ENCODE results near the gene AKAP13. TPM values are rescaled to one million over a fixed set of nuclear protein-coding genes. Genes with fewer than 3 reads are reported as not detected.

AKAP13 gene
- total RNA-seq, 1 experiment from 2014 or later, result 47.3 TPM

DNA sequence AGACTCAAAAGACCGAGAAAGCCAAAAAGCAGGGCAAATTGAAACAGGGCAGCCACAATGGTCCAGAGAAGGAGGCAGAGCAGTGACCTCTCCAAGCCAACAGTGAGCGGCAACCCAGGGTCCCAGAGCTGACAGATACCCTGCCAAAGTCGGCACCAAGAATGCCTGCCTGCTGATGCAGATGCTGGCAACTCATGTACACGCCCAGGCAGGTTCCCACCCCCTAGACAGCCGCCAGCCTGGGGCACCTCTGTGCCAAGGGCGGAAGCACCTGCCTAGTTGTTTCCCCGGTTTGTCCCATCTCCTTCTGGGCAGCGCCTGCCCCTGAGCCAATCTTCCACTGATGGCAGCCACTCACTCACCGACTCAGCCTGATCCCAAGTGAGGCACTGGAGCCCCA, 392.3 kb downstream of the AKAP13 start:
- no peak overlapping the region for H2BK15ac ChIP-seq (ENCODE audit: low read depth, low read length)
- DNase-seq, result no peak
- TF ChIP-seq, protein P1, sequence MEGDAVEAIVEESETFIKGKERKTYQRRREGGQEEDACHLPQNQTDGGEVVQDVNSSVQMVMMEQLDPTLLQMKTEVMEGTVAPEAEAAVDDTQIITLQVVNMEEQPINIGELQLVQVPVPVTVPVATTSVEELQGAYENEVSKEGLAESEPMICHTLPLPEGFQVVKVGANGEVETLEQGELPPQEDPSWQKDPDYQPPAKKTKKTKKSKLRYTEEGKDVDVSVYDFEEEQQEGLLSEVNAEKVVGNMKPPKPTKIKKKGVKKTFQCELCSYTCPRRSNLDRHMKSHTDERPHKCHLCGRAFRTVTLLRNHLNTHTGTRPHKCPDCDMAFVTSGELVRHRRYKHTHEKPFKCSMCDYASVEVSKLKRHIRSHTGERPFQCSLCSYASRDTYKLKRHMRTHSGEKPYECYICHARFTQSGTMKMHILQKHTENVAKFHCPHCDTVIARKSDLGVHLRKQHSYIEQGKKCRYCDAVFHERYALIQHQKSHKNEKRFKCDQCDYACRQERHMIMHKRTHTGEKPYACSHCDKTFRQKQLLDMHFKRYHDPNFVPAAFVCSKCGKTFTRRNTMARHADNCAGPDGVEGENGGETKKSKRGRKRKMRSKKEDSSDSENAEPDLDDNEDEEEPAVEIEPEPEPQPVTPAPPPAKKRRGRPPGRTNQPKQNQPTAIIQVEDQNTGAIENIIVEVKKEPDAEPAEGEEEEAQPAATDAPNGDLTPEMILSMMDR (conservative IDR thresholded peaks at IDR 0.05), result no peak
- H3K27ac Mint-ChIP-seq, result peak overlapping the region; percentile 46 to 85 (median 80); a peak in 3 of 7 replicates
- H4K5ac ChIP-seq (ENCODE audit: insufficient read length, low read depth, low read length), result no peak overlapping the region
- no peaks in the 10 kb centered on the region for H3K27me3 ChIP-seq (ENCODE audit: insufficient read depth, low read length)
- H3K56ac ChIP-seq (ENCODE audit: insufficient read length, low read depth, low read length), result no peak overlapping the region
- no peaks in the 10 kb centered on the region for H3K9me3 Mint-ChIP-seq
- H3K23ac ChIP-seq (ENCODE audit: insufficient read length, low read depth, low read length), result no peak overlapping the region
- no peak overlapping the region for H2AK5ac ChIP-seq (ENCODE audit: insufficient read length, low read length)
- H3K27ac ChIP-seq (ENCODE audit: insufficient read length, low read depth, low read length), result no peak overlapping the region
- H3K23me2 ChIP-seq (ENCODE audit: insufficient read length, low read depth, low read length, poor library complexity, severe bottlenecking), result no peaks in the 10 kb centered on the region
- H3K79me2 ChIP-seq (ENCODE audit: insufficient read depth, low read length), result peaks cover 23% of the 10 kb centered on the region
- H4K8ac ChIP-seq (replicated peaks; ENCODE audit: insufficient read length, low read depth, low read length), result no peak overlapping the region
- no peak overlapping the region for H3K4me2 ChIP-seq (ENCODE audit: insufficient read depth, insufficient read length, low read length)
- no peak overlapping the region for H3K18ac ChIP-seq (ENCODE audit: insufficient read length, low read depth, low read length)
- H2BK12ac ChIP-seq (ENCODE audit: insufficient read length, low read depth, low read length), result no peak overlapping the region
- H4K91ac ChIP-seq (ENCODE audit: insufficient read length, low read depth, low read length), result no peak overlapping the region
- no peak overlapping the region for H3K9ac ChIP-seq (ENCODE audit: extremely low read depth, insufficient read length, low read length)
- no peaks in the 10 kb centered on the region for H4K20me1 ChIP-seq (ENCODE audit: control insufficient read depth, insufficient read depth, insufficient read length)
- peaks cover 15 to 20% of the 10 kb centered on the region in 2 experiments for H3K4me1 Mint-ChIP-seq
- no peak overlapping the region for H3T11ph ChIP-seq (ENCODE audit: low read length)
- H3K14ac ChIP-seq (ENCODE audit: insufficient read depth, low read length), result no peak overlapping the region; the same call in 1 of the 2 replicates
- no peak overlapping the region for H2BK5ac ChIP-seq (ENCODE audit: insufficient read length, low read length)
- no peak overlapping the region for H3K4ac ChIP-seq (ENCODE audit: low read depth, low read length)
- peaks cover 19% of the 10 kb centered on the region for H3K79me1 ChIP-seq (ENCODE audit: insufficient read depth, low read depth, low read length, poor library complexity, severe bottlenecking)
- H3K4me3 Mint-ChIP-seq, result no peak overlapping the region
- H2BK120ac ChIP-seq (ENCODE audit: low read depth, low read length, poor library complexity, severe bottlenecking), result no peak overlapping the region
- no peak overlapping the region for H2BK20ac ChIP-seq (ENCODE audit: low read depth, low read length, poor library complexity, severe bottlenecking)
- WGBS (ENCODE audit: extremely low coverage, insufficient read length, low lambda C conversion rate), result no CpG with 5 or more reads among the region's 9 CpGs
- peaks cover 23 to 28% (median 25%) of the 10 kb centered on the region in 3 experiments; a peak in 6 of 7 replicates for H3K36me3 Mint-ChIP-seq (ENCODE audit: insufficient read depth in 1 of 3, low read depth in 3 of 3)
- H3K4me1 ChIP-seq (ENCODE audit: insufficient read depth, low read length), result no peaks in the 10 kb centered on the region; the same call in 1 of the 2 replicates
- no peaks in the 10 kb centered on the region for H3K27me3 Mint-ChIP-seq (ENCODE audit: low read depth)
- no peaks in the 10 kb centered on the region for H3K9me3 ChIP-seq (ENCODE audit: control insufficient read depth, low read depth, low read length)
- no peak overlapping the region for H2AFZ ChIP-seq (ENCODE audit: low read length)
